Gastroesophageal sphincter (tissue), 4 donors: ENCODE data around the gene ATP6V0A1. TPM values are rescaled to one million over a fixed set of nuclear protein-coding genes. Genes with fewer than 3 reads are reported as not detected.
"Not testable (repeated sequence)": the region's sequence is repeated elsewhere in the genome, so short reads cannot be mapped to it uniquely, and the experiment has no call there.

Experiments
- ATAC-seq: fragments of 150-250 bp; one replicate; pipeline ENCODE4 v1.9.1; 2016; ENCODE audit warnings: mild to moderate bottlenecking, moderate library complexity
- H3K27ac ChIP-seq, 4 donors: fragments of 200-600 bp; sonication (generic) in 3 of 4; 1 replicate in 3 of 4; 2 replicates in 1 of 4; pipeline ENCODE4 v1.5.1; 2016 to 2019
- H3K27me3 ChIP-seq: fragments of 200-600 bp; sonication (generic); one replicate; pipeline ENCODE4 v1.5.1; 2019
- H3K36me3 ChIP-seq, 2 donors: fragments of 200-600 bp; sonication (generic); one replicate each; pipeline ENCODE4 v1.5.1; 2019; ENCODE audit warnings: control low read depth in 1 of 2
- H3K4me1 ChIP-seq, 3 donors: fragments of 200-600 bp; sonication (generic); 1 replicate in 2 of 3; 2 replicates in 1 of 3; pipeline ENCODE4 v1.5.1; 2016 to 2019; ENCODE audit warnings: control low read depth in 2 of 3
- H3K4me3 ChIP-seq, 2 donors: fragments of 200-600 bp; sonication (generic); one replicate each; pipeline ENCODE4 v1.5.1; 2019; ENCODE audit warnings: mild to moderate bottlenecking in 1 of 2, moderate library complexity in 1 of 2
- H3K9me3 ChIP-seq, 3 donors: fragments of 200-600 bp; sonication (generic); one replicate each; pipeline ENCODE4 v1.5.1; 2017 to 2019; ENCODE audit warnings: control low read depth in 2 of 3
- EP300 ChIP-seq: sonication (generic); formaldehyde crosslinking; IDR thresholded peaks from one replicate; pipeline ENCODE4 v1.6.1; 2017; ENCODE audit warnings: antibody characterized with exemption, mild to moderate bottlenecking
- POLR2A ChIP-seq, 2 donors: fragments of 450-650 bp; IDR thresholded peaks; one replicate each; pipeline ENCODE4 v1.6.1; 2017; ENCODE audit warnings: antibody characterized with exemption in 2 of 2, mild to moderate bottlenecking in 2 of 2, moderate library complexity in 1 of 2
- POLR2AphosphoS5 ChIP-seq: sonication (generic); formaldehyde crosslinking; IDR thresholded peaks from one replicate; pipeline ENCODE4 v1.6.1; 2017; ENCODE audit warnings: antibody characterized with exemption
- WGBS, 2 donors: methylation state at CpG; one replicate each; pipeline ENCODE4 v1.1.5; 2018; ENCODE audit warnings: low coverage in 1 of 2; 5-methylcytosine and 5-hydroxymethylcytosine counted together
- total RNA-seq, 4 donors: library from RNA; depleted of rRNA; stranded (reverse); fragments of >200 nt; gene quantifications; one replicate each; pipeline ENCODE4 v1.1.0, GENCODE V29; 2016
- TF ChIP-seq, protein P1 (sequence below), 4 experiments: fragments of 200-600 bp in 2 of 4; fragments of 450-650 bp in 2 of 4; sonication (generic) in 1 of 4; IDR thresholded peaks; one replicate each; pipeline ENCODE4 v1.5.1; 2017 to 2019; ENCODE audit warnings: antibody characterized with exemption in 4 of 4, mild to moderate bottlenecking in 2 of 4, moderate library complexity in 2 of 4

Gene ATP6V0A1
- total RNA-seq, 4 donors from 2014 or later = 47.5 to 84.5 (median 65.4) TPM

DNA sequence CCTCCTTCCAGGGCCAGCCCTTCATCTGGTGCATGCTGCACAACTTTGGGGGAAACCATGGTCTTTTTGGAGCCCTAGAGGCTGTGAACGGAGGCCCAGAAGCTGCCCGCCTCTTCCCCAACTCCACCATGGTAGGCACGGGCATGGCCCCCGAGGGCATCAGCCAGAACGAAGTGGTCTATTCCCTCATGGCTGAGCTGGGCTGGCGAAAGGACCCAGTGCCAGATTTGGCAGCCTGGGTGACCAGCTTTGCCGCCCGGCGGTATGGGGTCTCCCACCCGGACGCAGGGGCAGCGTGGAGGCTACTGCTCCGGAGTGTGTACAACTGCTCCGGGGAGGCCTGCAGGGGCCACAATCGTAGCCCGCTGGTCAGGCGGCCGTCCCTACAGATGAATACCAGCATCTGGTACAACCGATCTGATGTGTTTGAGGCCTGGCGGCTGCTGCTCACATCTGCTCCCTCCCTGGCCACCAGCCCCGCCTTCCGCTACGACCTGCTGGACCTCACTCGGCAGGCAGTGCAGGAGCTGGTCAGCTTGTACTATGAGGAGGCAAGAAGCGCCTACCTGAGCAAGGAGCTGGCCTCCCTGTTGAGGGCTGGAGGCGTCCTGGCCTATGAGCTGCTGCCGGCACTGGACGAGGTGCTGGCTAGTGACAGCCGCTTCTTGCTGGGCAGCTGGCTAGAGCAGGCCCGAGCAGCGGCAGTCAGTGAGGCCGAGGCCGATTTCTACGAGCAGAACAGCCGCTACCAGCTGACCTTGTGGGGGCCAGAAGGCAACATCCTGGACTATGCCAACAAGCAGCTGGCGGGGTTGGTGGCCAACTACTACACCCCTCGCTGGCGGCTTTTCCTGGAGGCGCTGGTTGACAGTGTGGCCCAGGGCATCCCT is 84.8 kb downstream of the ATP6V0A1 start:
- H3K36me3 ChIP-seq = peaks cover 0 to 73% of the 10 kb centered on the region in 2 donors
- ATAC-seq = no peak
- peaks cover 0 to 8% (median 5%) of the 10 kb centered on the region in 3 donors for H3K4me1 ChIP-seq
- no CpG with 5 or more reads among the region's 39 CpGs for WGBS, 2 donors
- no peaks in the 10 kb centered on the region for H3K27me3 ChIP-seq
- TF ChIP-seq, protein P1, sequence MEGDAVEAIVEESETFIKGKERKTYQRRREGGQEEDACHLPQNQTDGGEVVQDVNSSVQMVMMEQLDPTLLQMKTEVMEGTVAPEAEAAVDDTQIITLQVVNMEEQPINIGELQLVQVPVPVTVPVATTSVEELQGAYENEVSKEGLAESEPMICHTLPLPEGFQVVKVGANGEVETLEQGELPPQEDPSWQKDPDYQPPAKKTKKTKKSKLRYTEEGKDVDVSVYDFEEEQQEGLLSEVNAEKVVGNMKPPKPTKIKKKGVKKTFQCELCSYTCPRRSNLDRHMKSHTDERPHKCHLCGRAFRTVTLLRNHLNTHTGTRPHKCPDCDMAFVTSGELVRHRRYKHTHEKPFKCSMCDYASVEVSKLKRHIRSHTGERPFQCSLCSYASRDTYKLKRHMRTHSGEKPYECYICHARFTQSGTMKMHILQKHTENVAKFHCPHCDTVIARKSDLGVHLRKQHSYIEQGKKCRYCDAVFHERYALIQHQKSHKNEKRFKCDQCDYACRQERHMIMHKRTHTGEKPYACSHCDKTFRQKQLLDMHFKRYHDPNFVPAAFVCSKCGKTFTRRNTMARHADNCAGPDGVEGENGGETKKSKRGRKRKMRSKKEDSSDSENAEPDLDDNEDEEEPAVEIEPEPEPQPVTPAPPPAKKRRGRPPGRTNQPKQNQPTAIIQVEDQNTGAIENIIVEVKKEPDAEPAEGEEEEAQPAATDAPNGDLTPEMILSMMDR (IDR thresholded peaks at IDR 0.05) = no peak
- TF ChIP-seq POLR2AphosphoS5 (no peak), POLR2A (IDR thresholded peaks at IDR 0.05) (no peak), EP300 (no peak)
- no peaks in the 10 kb centered on the region for H3K9me3 ChIP-seq
- no peak overlapping the region for H3K27ac ChIP-seq
- H3K4me3 ChIP-seq = no peak overlapping the region

DNA sequence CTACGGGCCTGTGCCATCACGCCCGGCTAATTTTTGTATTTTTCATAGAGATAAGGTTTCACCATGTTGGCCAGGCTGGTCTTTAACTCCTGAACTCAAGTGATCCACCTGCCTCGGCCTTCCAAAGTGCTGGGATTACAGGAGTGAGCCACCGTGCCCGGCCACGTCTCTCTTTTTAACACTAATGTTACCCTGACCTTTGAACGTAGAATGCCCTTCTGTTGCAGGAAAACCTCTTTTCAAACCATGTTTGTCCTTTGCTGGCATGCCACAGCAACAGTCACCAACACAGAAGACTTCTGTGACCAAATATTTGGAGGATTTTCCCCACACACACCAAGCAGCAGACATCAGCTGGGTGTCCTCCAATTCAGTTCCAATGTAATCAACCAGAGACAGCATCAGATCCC is 86.2 kb downstream of the ATP6V0A1 start:
- H3K4me1 ChIP-seq = peaks cover 0 to 13% (median 8%) of the 10 kb centered on the region in 3 donors
- no peak for TF ChIP-seq EP300
- TF ChIP-seq POLR2AphosphoS5 = no peak
- TF ChIP-seq, protein P1 (IDR thresholded peaks at IDR 0.05) = no peak
- no peak for TF ChIP-seq POLR2A (IDR thresholded peaks at IDR 0.05)
- no peak overlapping the region for H3K4me3 ChIP-seq
- H3K27me3 ChIP-seq = no peaks in the 10 kb centered on the region
- peaks cover 0 to 59% of the 10 kb centered on the region in 2 donors for H3K36me3 ChIP-seq
- H3K27ac ChIP-seq = no peak overlapping the region
- H3K9me3 ChIP-seq = no peaks in the 10 kb centered on the region
- no peak for ATAC-seq
- 72 to 81% methylated on average over 8 of the region's 8 CpGs for WGBS, 2 donors

DNA sequence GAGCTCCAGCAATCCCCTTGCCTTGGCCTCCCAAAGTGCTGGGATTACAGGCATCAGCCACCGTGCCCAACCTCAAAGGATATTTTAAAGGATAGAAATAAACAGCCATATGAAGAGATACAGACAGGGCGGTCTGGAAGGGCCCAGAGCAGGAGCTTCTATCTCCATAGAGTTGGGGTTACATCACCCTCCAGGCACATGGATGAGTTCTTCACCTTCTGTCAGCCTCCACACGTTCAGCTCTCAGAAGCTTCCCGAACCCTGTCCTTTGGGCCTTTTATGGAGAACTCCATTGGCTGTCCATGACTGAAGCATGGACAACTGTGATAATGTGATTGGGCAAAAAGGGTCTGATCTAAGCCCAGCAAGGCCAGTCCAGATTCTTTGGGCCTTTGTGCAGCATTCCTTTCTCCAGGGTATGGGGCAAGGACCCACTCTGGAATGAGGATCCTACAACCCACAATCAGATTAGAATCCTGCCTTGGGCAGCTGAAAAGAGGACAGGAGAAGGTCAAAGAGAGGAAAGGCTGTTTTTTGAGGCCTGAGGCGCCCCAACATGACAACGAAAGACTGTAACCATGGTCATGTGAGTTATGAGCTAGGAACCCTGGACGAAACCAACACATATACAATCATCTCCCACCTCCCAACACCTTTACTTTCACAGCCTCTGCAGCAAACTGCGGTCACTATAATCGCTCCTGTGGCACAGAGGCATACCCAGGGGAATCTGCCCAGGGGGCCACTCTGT is 87.3 kb downstream of the ATP6V0A1 start:
- not testable (repeated sequence) for H3K27me3 ChIP-seq, H3K27ac ChIP-seq, H3K4me3 ChIP-seq, H3K9me3 ChIP-seq, ATAC-seq
- Histone ChIP-seq H3K36me3 (peaks cover 0 to 48% of the 10 kb centered on the region in 2 donors), H3K4me1 (peaks cover 0 to 13% (median 8%) of the 10 kb centered on the region in 3 donors)
- 96% methylated on average over 5 of the region's 9 CpGs; no CpG with 5 or more reads in 1 of the 2 donors for WGBS, 2 donors

DNA sequence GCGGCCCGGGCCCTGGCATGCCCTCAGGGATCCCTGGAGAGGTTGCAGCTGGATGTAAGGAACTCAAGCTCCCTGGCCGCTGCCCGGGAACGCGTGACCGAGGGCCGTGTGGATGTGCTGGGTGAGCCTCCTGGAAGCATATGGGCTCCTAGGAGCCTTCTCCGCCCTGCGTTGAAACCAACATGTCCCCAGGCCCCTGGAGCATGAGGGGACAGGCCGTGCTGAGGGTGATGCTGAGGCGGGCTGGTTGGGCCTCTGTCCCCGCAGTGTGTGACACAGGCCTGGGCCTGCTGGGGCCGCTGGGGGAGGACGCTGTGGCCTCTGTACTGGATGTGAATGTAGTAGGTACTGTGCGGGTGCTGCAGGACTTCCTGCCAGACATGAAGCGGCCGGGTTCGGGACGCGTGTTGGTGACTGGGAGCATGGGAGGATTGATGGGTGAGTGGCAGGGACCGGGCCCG is 88.4 kb downstream of the ATP6V0A1 start:
- no peak for ATAC-seq
- 50% methylated on average over 7 of the region's 23 CpGs; no CpG with 5 or more reads in 1 of the 2 donors for WGBS, 2 donors
- Histone ChIP-seq H3K36me3 (peaks cover 0 to 37% of the 10 kb centered on the region in 2 donors), H3K27ac (no peak overlapping the region), H3K27me3 (no peaks in the 10 kb centered on the region), H3K4me1 (peaks cover 0 to 13% (median 8%) of the 10 kb centered on the region in 3 donors), H3K9me3 (no peaks in the 10 kb centered on the region), H3K4me3 (no peak overlapping the region)
- TF ChIP-seq EP300 = no peak
- TF ChIP-seq, protein P1 (IDR thresholded peaks at IDR 0.05) = no peak
- TF ChIP-seq POLR2A (IDR thresholded peaks at IDR 0.05) = no peak
- no peak for TF ChIP-seq POLR2AphosphoS5

DNA sequence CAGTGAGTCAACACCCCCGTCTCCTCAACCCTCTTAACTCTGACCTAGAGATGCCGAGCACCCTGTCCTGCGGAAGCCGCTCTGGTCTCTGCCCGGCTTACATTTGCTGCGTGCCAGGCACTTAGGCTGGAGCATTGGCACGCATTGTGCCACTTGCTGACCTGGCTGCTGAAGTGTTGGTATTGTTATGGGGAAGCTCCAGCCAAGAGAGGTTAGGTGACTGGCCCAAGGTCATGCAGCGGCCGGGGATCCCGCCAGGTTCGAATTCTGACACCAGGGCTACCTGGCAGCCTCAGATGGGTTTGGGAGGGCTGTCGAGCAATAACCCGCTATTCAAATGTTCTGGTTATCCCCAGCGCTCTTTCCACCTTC is 89.0 kb downstream of the ATP6V0A1 start:
- Histone ChIP-seq H3K27me3 (no peaks in the 10 kb centered on the region), H3K27ac (no peak overlapping the region), H3K4me3 (no peak overlapping the region), H3K4me1 (peaks cover 0 to 19% (median 8%) of the 10 kb centered on the region in 3 donors), H3K9me3 (no peaks in the 10 kb centered on the region), H3K36me3 (peaks cover 0 to 34% of the 10 kb centered on the region in 2 donors)
- WGBS, 2 donors = no CpG with 5 or more reads among the region's 14 CpGs
- ATAC-seq = no peak
- TF ChIP-seq EP300 = no peak
- no peak for TF ChIP-seq POLR2A (IDR thresholded peaks at IDR 0.05)
- TF ChIP-seq POLR2AphosphoS5 = no peak
- TF ChIP-seq, protein P1 (IDR thresholded peaks at IDR 0.05) = no peak
